Stimulated activated CD4-positive, alpha-beta T cell treated with anti-CD3 and anti-CD28 coated beads, Interleukin-15, amount 100 ng/mL, for 1 hour (primary cell): ENCODE measurements around the gene BMP4.

ENCODE experiments used
- DNase-seq, 2 donors: peaks; one replicate each; pipeline ENCODE4 v3.0.0-alpha.2; 2020; ENCODE audit warnings: low read depth in 1 of 2, low spot score in 1 of 2

Gene BMP4

GRCh38 chr14:53964249-53964648 is 7.6 kb upstream of the BMP4 start:
- no peak for DNase-seq

- DNase-seq: no peak
Measured at GRCh38 chr14:53963320-53964227, 6.9 kb upstream of the BMP4 start.

- no peak for DNase-seq
Measured at GRCh38 chr14:53962953-53963319, 6.3 kb upstream of the BMP4 start.

- DNase-seq: no peak
Measured at GRCh38 chr14:53958628-53959027, 2.0 kb upstream of the BMP4 start.

GRCh38 chr14:53957739-53958138 is 1.1 kb upstream of the BMP4 start:
- no peak for DNase-seq

GRCh38 chr14:53955671-53956426 is 776 bp downstream of the BMP4 start:
- DNase-seq: no peak

- no peak for DNase-seq
Measured at GRCh38 chr14:53955229-53955556, 1.4 kb downstream of the BMP4 start.

- no peak for DNase-seq
Measured at GRCh38 chr14:53954551-53955228, 1.9 kb downstream of the BMP4 start.

- no peak for DNase-seq
Measured at GRCh38 chr14:53953828-53954550, 2.6 kb downstream of the BMP4 start.

GRCh38 chr14:53953002-53953827 is 3.4 kb downstream of the BMP4 start:
- no peak for DNase-seq

GRCh38 chr14:53952533-53952932 is 4.1 kb downstream of the BMP4 start:
- no peak for DNase-seq

GRCh38 chr14:53951627-53952303 is 4.9 kb downstream of the BMP4 start:
- no peak for DNase-seq

- DNase-seq: no peak
Measured at GRCh38 chr14:53951243-53951626, 5.4 kb downstream of the BMP4 start.

GRCh38 chr14:53950031-53950793 is 6.4 kb downstream of the BMP4 start:
- no peak for DNase-seq

GRCh38 chr14:53949201-53949600 is 7.4 kb downstream of the BMP4 start:
- no peak for DNase-seq

GRCh38 chr14:53948205-53948884 is 8.3 kb downstream of the BMP4 start:
- DNase-seq: no peak

GRCh38 chr14:53947452-53948204 is 9.0 kb downstream of the BMP4 start:
- DNase-seq: no peak

GRCh38 chr14:53947094-53947445 is 9.6 kb downstream of the BMP4 start:
- DNase-seq: no peak
